Liver (tissue), 3 donors: ENCODE results near the gene CRADD.
A peak's percentile ranks its signal among the peaks of the same experiment; 100 is the strongest.

ENCODE experiments used
- ATF3 ChIP-seq: IDR thresholded peaks from 2 replicates; pipeline ENCODE4 v1.6.1; 2016; ENCODE audit warnings: antibody characterized with exemption
- CTCF ChIP-seq: fragments of 150-350 bp; IDR thresholded peaks from 2 replicates; pipeline ENCODE4 v1.5.1; 2017; ENCODE audit warnings: improper control_type of control experiment, low read depth, low read length; ENCODE audit not compliant: missing input control
- EGR1 ChIP-seq, 2 donors: IDR thresholded peaks; 2 replicates each; pipeline ENCODE4 v1.6.1; 2016 to 2018; ENCODE audit warnings: antibody characterized with exemption in 2 of 2, low read depth in 2 of 2
- GABPA ChIP-seq, 2 donors: IDR thresholded peaks in 1 of 2; conservative IDR thresholded peaks in 1 of 2; 2 replicates each; pipeline ENCODE4 v1.6.1; 2016; ENCODE audit warnings: antibody characterized with exemption in 2 of 2, mild to moderate bottlenecking in 1 of 2, moderate library complexity in 1 of 2
- HNF4G ChIP-seq: IDR thresholded peaks from 2 replicates; pipeline ENCODE4 v1.6.1; 2016; ENCODE audit warnings: antibody characterized with exemption
- JUND ChIP-seq, 2 donors: IDR thresholded peaks; 2 replicates each; pipeline ENCODE4 v1.6.1; 2016; ENCODE audit warnings: antibody characterized with exemption in 2 of 2
- MAX ChIP-seq: IDR thresholded peaks from 2 replicates; pipeline ENCODE4 v1.6.1; 2016; ENCODE audit warnings: antibody characterized with exemption
- NR2F2 ChIP-seq: IDR thresholded peaks from 2 replicates; pipeline ENCODE4 v1.6.1; 2016; ENCODE audit warnings: antibody characterized with exemption
- RAD21 ChIP-seq, 2 donors: IDR thresholded peaks; 2 replicates each; pipeline ENCODE4 v1.6.1; 2016; ENCODE audit warnings: antibody characterized with exemption in 2 of 2, mild to moderate bottlenecking in 2 of 2
- REST ChIP-seq: IDR thresholded peaks from 2 replicates; pipeline ENCODE4 v1.6.1; 2016; ENCODE audit warnings: antibody characterized with exemption, mild to moderate bottlenecking
- RXRA ChIP-seq, 2 donors: IDR thresholded peaks; 2 replicates each; pipeline ENCODE4 v1.6.1; 2017 to 2018; ENCODE audit warnings: antibody characterized with exemption in 2 of 2, mild to moderate bottlenecking in 1 of 2
- TAF1 ChIP-seq: conservative IDR thresholded peaks from 2 replicates; pipeline ENCODE4 v1.6.1; 2016; ENCODE audit warnings: antibody characterized with exemption, mild to moderate bottlenecking
- YY1 ChIP-seq: IDR thresholded peaks from 2 replicates; pipeline ENCODE4 v1.6.1; 2016; ENCODE audit warnings: antibody characterized with exemption, mild to moderate bottlenecking
- donor health status: healthy.
- donor health status: healthy.

- TF ChIP-seq CTCF (no peak), EGR1 (IDR thresholded peaks at IDR 0.05; ENCODE audit: low read depth in 2 of 2) (no peak), MAX (no peak), TAF1 (no peak), RAD21 (IDR thresholded peaks at IDR 0.05) (peak in 1 of 2 donors; percentile 14), ATF3 (no peak), RXRA (IDR thresholded peaks at IDR 0.05) (no peak), NR2F2 (no peak), HNF4G (no peak), JUND (IDR thresholded peaks at IDR 0.05) (no peak), REST (no peak), GABPA (IDR thresholded peaks at IDR 0.05 in 1 of 2, conservative IDR thresholded peaks at IDR 0.05 in 1 of 2) (no peak), YY1 (no peak)
These were observed 86.6 kb downstream of the CRADD start for GRCh38 chr12:93763746-93764147.
